HEK293 (cell line): ENCODE results near the gene SFT2D1.

Source experiments
- GLI2 ChIP-seq: fragments of 450-650 bp; formaldehyde crosslinking; IDR thresholded peaks from 2 replicates; pipeline ENCODE4; 2017; ENCODE audit warnings: missing biosample characterization, missing genetic modification characterization, low read depth, borderline replicate concordance
- KLF16 ChIP-seq: fragments of 450-650 bp; formaldehyde crosslinking; IDR thresholded peaks from 2 replicates; pipeline ENCODE4 v1.5.1; 2017; ENCODE audit warnings: missing biosample characterization, missing genetic modification characterization
- MEIS1 ChIP-seq: sonication (generic); formaldehyde crosslinking; IDR thresholded peaks from 2 replicates; pipeline ENCODE4 v1.8.1; 2022; ENCODE audit warnings: missing genetic modification reagents, mild to moderate bottlenecking, borderline replicate concordance
- PRDM1 ChIP-seq: fragments of 450-650 bp; formaldehyde crosslinking; IDR thresholded peaks from 2 replicates; pipeline ENCODE4; 2016; ENCODE audit warnings: missing biosample characterization, missing genetic modification characterization
- REPIN1 ChIP-seq: fragments of 450-650 bp; formaldehyde crosslinking; IDR thresholded peaks from 2 replicates; pipeline ENCODE4 v1.5.1; 2017; ENCODE audit warnings: missing biosample characterization, missing genetic modification characterization, low read depth
- SCRT1 ChIP-seq: fragments of 450-650 bp; formaldehyde crosslinking; IDR thresholded peaks from 2 replicates; pipeline ENCODE4 v1.5.1; 2016; ENCODE audit warnings: missing biosample characterization, missing genetic modification characterization, borderline replicate concordance
- SCRT2 ChIP-seq: fragments of 450-650 bp; formaldehyde crosslinking; IDR thresholded peaks from 2 replicates; pipeline ENCODE4 v1.5.1; 2016; ENCODE audit warnings: missing biosample characterization, missing genetic modification characterization
- ZBTB10 ChIP-seq: fragments of 450-650 bp; formaldehyde crosslinking; IDR thresholded peaks from 2 replicates; pipeline ENCODE4 v1.5.1; 2016; ENCODE audit warnings: missing biosample characterization, missing genetic modification characterization
- ZBTB17 ChIP-seq: fragments of 450-650 bp; formaldehyde crosslinking; IDR thresholded peaks from 2 replicates; pipeline ENCODE4 v1.5.1; 2016; ENCODE audit warnings: missing biosample characterization, missing genetic modification characterization
- ZFHX2 ChIP-seq: fragments of 450-650 bp; formaldehyde crosslinking; conservative IDR thresholded peaks from 2 replicates; pipeline ENCODE4 v1.5.1; 2016; ENCODE audit warnings: missing biosample characterization, missing genetic modification characterization
- ZFP3 ChIP-seq: fragments of 450-650 bp; formaldehyde crosslinking; IDR thresholded peaks from 2 replicates; pipeline ENCODE4 v1.5.1; 2016; ENCODE audit warnings: low read depth, missing biosample characterization, missing genetic modification characterization
- ZIC2 ChIP-seq: fragments of 450-650 bp; formaldehyde crosslinking; IDR thresholded peaks from 2 replicates; pipeline ENCODE4 v1.5.1; 2016; ENCODE audit warnings: missing biosample characterization, missing genetic modification characterization
- ZNF132 ChIP-seq: fragments of 450-650 bp; formaldehyde crosslinking; IDR thresholded peaks from 2 replicates; pipeline ENCODE4 v1.5.1; 2017; ENCODE audit warnings: missing biosample characterization, missing genetic modification characterization, borderline replicate concordance
- ZNF146 ChIP-seq: fragments of 450-650 bp; formaldehyde crosslinking; IDR thresholded peaks from 2 replicates; pipeline ENCODE4 v1.5.1; 2016; ENCODE audit warnings: missing biosample characterization, missing genetic modification characterization
- ZNF16 ChIP-seq: fragments of 450-650 bp; formaldehyde crosslinking; IDR thresholded peaks from 2 replicates; pipeline ENCODE4 v1.5.1; 2016; ENCODE audit warnings: low read depth, missing biosample characterization, missing genetic modification characterization
- ZNF174 ChIP-seq: fragments of 450-650 bp; formaldehyde crosslinking; IDR thresholded peaks from 2 replicates; pipeline ENCODE4 v1.5.0; 2017; ENCODE audit warnings: missing biosample characterization, mild to moderate bottlenecking, missing genetic modification characterization
- ZNF18 ChIP-seq: fragments of 450-650 bp; formaldehyde crosslinking; IDR thresholded peaks from 2 replicates; pipeline ENCODE4 v1.5.1; 2016; ENCODE audit warnings: missing biosample characterization, missing genetic modification characterization
- ZNF211 ChIP-seq: fragments of 450-650 bp; formaldehyde crosslinking; IDR thresholded peaks from 2 replicates; pipeline ENCODE4 v1.5.1; 2016; ENCODE audit warnings: low read depth, missing biosample characterization, missing genetic modification characterization
- ZNF248 ChIP-seq: fragments of 450-650 bp; formaldehyde crosslinking; IDR thresholded peaks from 2 replicates; pipeline ENCODE4 v1.5.1; 2017; ENCODE audit warnings: missing biosample characterization, missing genetic modification characterization
- ZNF292 ChIP-seq: fragments of 450-650 bp; formaldehyde crosslinking; IDR thresholded peaks from 2 replicates; pipeline ENCODE4 v1.5.1; 2016; ENCODE audit warnings: low read depth, missing biosample characterization, missing genetic modification characterization, borderline replicate concordance
- ZNF473 ChIP-seq: fragments of 450-650 bp; formaldehyde crosslinking; IDR thresholded peaks from 2 replicates; pipeline ENCODE4 v1.5.1; 2017; ENCODE audit warnings: missing biosample characterization, missing genetic modification characterization
- ZNF521 ChIP-seq: fragments of 450-650 bp; formaldehyde crosslinking; IDR thresholded peaks from 2 replicates; pipeline ENCODE4 v1.5.1; 2017; ENCODE audit warnings: missing biosample characterization, mild to moderate bottlenecking, missing genetic modification characterization
- ZNF555 ChIP-seq: fragments of 450-650 bp; formaldehyde crosslinking; conservative IDR thresholded peaks from 2 replicates; pipeline ENCODE4 v1.5.1; 2017; ENCODE audit warnings: missing biosample characterization, mild to moderate bottlenecking, missing genetic modification characterization, inconsistent platforms
- ZNF624 ChIP-seq: fragments of 450-650 bp; formaldehyde crosslinking; IDR thresholded peaks from 2 replicates; pipeline ENCODE4 v1.5.1; 2017; ENCODE audit warnings: missing biosample characterization, missing genetic modification characterization
- ZNF626 ChIP-seq: fragments of 450-650 bp; sonication (Bioruptor Pico); formaldehyde crosslinking; IDR thresholded peaks from 2 replicates; pipeline ENCODE4 v1.5.1; 2018; ENCODE audit warnings: missing biosample characterization, missing genetic modification characterization, inconsistent platforms
- ZNF701 ChIP-seq: fragments of 450-650 bp; formaldehyde crosslinking; IDR thresholded peaks from 2 replicates; pipeline ENCODE4 v1.5.1; 2016; ENCODE audit warnings: missing biosample characterization, missing genetic modification characterization
- ZNF776 ChIP-seq: fragments of 450-650 bp; formaldehyde crosslinking; IDR thresholded peaks from 2 replicates; pipeline ENCODE4 v1.5.0; 2017; ENCODE audit warnings: missing biosample characterization, missing genetic modification characterization, borderline replicate concordance
- ZNF777 ChIP-seq: fragments of 450-650 bp; formaldehyde crosslinking; IDR thresholded peaks from 2 replicates; pipeline ENCODE4 v1.5.1; 2017; ENCODE audit warnings: missing biosample characterization, missing genetic modification characterization, borderline replicate concordance
- TF ChIP-seq, protein P1 (sequence below): fragments of 450-650 bp; formaldehyde crosslinking; IDR thresholded peaks from 2 replicates; pipeline ENCODE4 v1.5.1; 2017; ENCODE audit warnings: missing biosample characterization, missing genetic modification characterization
- TF ChIP-seq, protein P2 (sequence below): fragments of 450-650 bp; formaldehyde crosslinking; IDR thresholded peaks from 2 replicates; pipeline ENCODE4 v1.5.1; 2016; ENCODE audit warnings: missing biosample characterization, missing genetic modification characterization
- TF ChIP-seq, protein P3 (sequence below): fragments of 450-650 bp; formaldehyde crosslinking; IDR thresholded peaks from 2 replicates; pipeline ENCODE4 v1.5.1; 2016; ENCODE audit warnings: missing biosample characterization, missing genetic modification characterization

SFT2D1 gene

GRCh38 chr6:166382933-166383801 is 40.8 kb upstream of the SFT2D1 start, which contains the start of gene MPC1 (continued):
- peak; percentile 68; the same call in 1 of the 2 replicates for TF ChIP-seq PRDM1 (tag by site-specific recombination)
- peak; percentile 26; the same call in 1 of the 2 replicates for TF ChIP-seq KLF16 (tag by site-specific recombination)
- TF ChIP-seq ZNF211 (tag by site-specific recombination) = no peak
- no peak for TF ChIP-seq ZNF555
- TF ChIP-seq REPIN1 (tag by site-specific recombination) = no peak
- TF ChIP-seq ZNF521 = no peak
- no peak for TF ChIP-seq ZNF132 (tag by site-specific recombination)
- TF ChIP-seq ZNF701 (tag by site-specific recombination) = no peak
- TF ChIP-seq, protein P1, sequence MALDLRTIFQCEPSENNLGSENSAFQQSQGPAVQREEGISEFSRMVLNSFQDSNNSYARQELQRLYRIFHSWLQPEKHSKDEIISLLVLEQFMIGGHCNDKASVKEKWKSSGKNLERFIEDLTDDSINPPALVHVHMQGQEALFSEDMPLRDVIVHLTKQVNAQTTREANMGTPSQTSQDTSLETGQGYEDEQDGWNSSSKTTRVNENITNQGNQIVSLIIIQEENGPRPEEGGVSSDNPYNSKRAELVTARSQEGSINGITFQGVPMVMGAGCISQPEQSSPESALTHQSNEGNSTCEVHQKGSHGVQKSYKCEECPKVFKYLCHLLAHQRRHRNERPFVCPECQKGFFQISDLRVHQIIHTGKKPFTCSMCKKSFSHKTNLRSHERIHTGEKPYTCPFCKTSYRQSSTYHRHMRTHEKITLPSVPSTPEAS (tag by site-specific recombination) = no peak
- TF ChIP-seq ZBTB10 (tag by site-specific recombination) = no peak
- no peak for TF ChIP-seq ZFP3
- TF ChIP-seq ZNF18 (tag by site-specific recombination) = no peak
- no peak for TF ChIP-seq ZNF777 (tag by site-specific recombination)
- TF ChIP-seq ZNF248 = no peak
- no peak for TF ChIP-seq GLI2
- TF ChIP-seq ZFHX2 = peak; percentile 91
- TF ChIP-seq MEIS1 = peak; percentile 52; the same call in 1 of the 2 replicates
- no peak for TF ChIP-seq ZNF776 (tag by site-specific recombination)
- no peak for TF ChIP-seq SCRT1
- TF ChIP-seq ZNF473 (tag by site-specific recombination) = no peak
- TF ChIP-seq ZNF146 (tag by site-specific recombination) = no peak
- peak; percentile 86 for TF ChIP-seq ZIC2 (tag by site-specific recombination)
- no peak for TF ChIP-seq ZNF626
- TF ChIP-seq, protein P2, sequence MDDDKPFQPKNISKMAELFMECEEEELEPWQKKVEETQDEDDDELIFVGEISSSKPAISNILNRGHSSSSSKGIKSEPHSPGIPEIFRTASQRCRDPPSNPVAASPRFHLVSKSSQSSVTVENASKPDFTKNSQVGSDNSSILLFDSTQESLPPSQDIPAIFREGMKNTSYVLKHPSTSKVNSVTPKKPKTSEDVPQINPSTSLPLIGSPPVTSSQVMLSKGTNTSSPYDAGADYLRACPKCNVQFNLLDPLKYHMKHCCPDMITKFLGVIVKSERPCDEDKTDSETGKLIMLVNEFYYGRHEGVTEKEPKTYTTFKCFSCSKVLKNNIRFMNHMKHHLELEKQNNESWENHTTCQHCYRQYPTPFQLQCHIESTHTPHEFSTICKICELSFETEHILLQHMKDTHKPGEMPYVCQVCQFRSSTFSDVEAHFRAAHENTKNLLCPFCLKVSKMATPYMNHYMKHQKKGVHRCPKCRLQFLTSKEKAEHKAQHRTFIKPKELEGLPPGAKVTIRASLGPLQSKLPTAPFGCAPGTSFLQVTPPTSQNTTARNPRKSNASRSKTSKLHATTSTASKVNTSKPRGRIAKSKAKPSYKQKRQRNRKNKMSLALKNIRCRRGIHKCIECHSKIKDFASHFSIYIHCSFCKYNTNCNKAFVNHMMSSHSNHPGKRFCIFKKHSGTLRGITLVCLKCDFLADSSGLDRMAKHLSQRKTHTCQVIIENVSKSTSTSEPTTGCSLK (tag by site-specific recombination) = no peak
- TF ChIP-seq ZNF174 = no peak
- TF ChIP-seq, protein P3, sequence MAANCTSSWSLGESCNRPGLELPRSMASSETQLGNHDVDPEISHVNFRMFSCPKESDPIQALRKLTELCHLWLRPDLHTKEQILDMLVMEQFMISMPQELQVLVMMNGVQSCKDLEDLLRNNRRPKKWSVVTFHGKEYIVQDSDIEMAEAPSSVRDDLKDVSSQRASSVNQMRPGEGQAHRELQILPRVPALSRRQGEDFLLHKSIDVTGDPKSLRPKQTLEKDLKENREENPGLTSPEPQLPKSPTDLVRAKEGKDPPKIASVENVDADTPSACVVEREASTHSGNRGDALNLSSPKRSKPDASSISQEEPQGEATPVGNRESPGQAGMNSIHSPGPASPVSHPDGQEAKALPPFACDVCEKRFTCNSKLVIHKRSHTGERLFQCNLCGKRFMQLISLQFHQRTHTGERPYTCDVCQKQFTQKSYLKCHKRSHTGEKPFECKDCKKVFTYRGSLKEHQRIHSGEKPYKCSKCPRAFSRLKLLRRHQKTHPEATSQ (tag by site-specific recombination) = no peak
- TF ChIP-seq SCRT2 = no peak
- TF ChIP-seq ZBTB17 (tag by site-specific recombination) = no peak
- TF ChIP-seq ZNF292 (tag by site-specific recombination) = no peak
- no peak for TF ChIP-seq ZNF624 (tag by site-specific recombination)
- TF ChIP-seq ZNF16 (tag by site-specific recombination) = no peak
